ENCODE data around the gene SGF29. TPM values are rescaled to one million over a fixed set of nuclear protein-coding genes. Genes with fewer than 3 reads are reported as not detected.
"Not testable (repeated sequence)": the region's sequence is repeated elsewhere in the genome, so short reads cannot be mapped to it uniquely, and the experiment has no call there.

SGF29 gene
- total and polyA plus RNA-seq, 12 donors = 18.4 to 118 (median 29.9) TPM

GRCh38 chr16:28590384-28591340 lies 36.9 kb downstream of the SGF29 start:
- TF ChIP-seq CTCF (IDR thresholded peaks at IDR 0.05) (no peak), POLR2A (IDR thresholded peaks at IDR 0.05) (no peak)
- H3K36me3 ChIP-seq (replicated peaks in 1 of 2) = peaks cover 0 to 35% of the 10 kb centered on the region in 2 donors
- no peak overlapping the region for H3K27ac ChIP-seq
- H3K4me1 ChIP-seq (replicated peaks in 1 of 2) = no peaks in the 10 kb centered on the region
- DNase-seq = no peak
- WGBS, 4 donors = 92 to 96% (median 95%) methylated on average over 7 to 22 of the region's 22 CpGs
- H3K9me3 ChIP-seq (replicated peaks in 1 of 3) = no peaks in the 10 kb centered on the region
- no peak overlapping the region for H3K4me3 ChIP-seq
- intact Hi-C loops (cut with DNase I) = no loop called here
- no peaks in the 10 kb centered on the region for H3K27me3 ChIP-seq

- no peaks in the 10 kb centered on the region for H3K9me3 ChIP-seq (replicated peaks in 1 of 3)
- 83 to 92% (median 89%) methylated on average over 4 to 6 of the region's 6 CpGs for WGBS, 4 donors
Measured at GRCh38 chr16:28591355-28591754, 37.6 kb downstream of the SGF29 start.

GRCh38 chr16:28592511-28592910 lies 38.8 kb downstream of the SGF29 start:
- DNase-seq = no peak
- Histone ChIP-seq H3K27me3 (no peaks in the 10 kb centered on the region), H3K27ac (no peak overlapping the region), H3K36me3 (replicated peaks in 1 of 2) (peaks cover 0 to 28% of the 10 kb centered on the region in 2 donors), H3K9me3 (replicated peaks in 1 of 3) (no peaks in the 10 kb centered on the region), H3K4me3 (no peak overlapping the region), H3K4me1 (replicated peaks in 1 of 2) (peaks cover 3 to 4% of the 10 kb centered on the region in 2 donors)
- 84 to 100% (median 91%) methylated on average over 2 to 5 of the region's 5 CpGs for WGBS, 4 donors
- TF ChIP-seq POLR2A (IDR thresholded peaks at IDR 0.05) (no peak), CTCF (IDR thresholded peaks at IDR 0.05) (no peak)
- intact Hi-C loops (cut with DNase I) = no loop called here

More at GRCh38 chr16:28591355-28591754, 37.6 kb downstream of the SGF29 start:
- peaks cover 0 to 34% of the 10 kb centered on the region in 2 donors for H3K36me3 ChIP-seq (replicated peaks in 1 of 2)
- H3K27ac ChIP-seq = no peak overlapping the region
- no peak for DNase-seq
- TF ChIP-seq CTCF (IDR thresholded peaks at IDR 0.05) (no peak), POLR2A (IDR thresholded peaks at IDR 0.05) (no peak)
- intact Hi-C loops (cut with DNase I) = no loop called here
- no peaks in the 10 kb centered on the region for H3K4me1 ChIP-seq (replicated peaks in 1 of 2)
- H3K27me3 ChIP-seq = no peaks in the 10 kb centered on the region
- H3K4me3 ChIP-seq = no peak overlapping the region

- peaks cover 3 to 4% of the 10 kb centered on the region in 2 donors for H3K4me1 ChIP-seq (replicated peaks in 1 of 2)
- DNase-seq = no peak
- peaks cover 0 to 28% of the 10 kb centered on the region in 2 donors for H3K36me3 ChIP-seq (replicated peaks in 1 of 2)
- no peaks in the 10 kb centered on the region for H3K27me3 ChIP-seq
- no peak overlapping the region for H3K27ac ChIP-seq
- intact Hi-C loops (cut with DNase I) = no loop called here
- no peak overlapping the region for H3K4me3 ChIP-seq
- WGBS, 4 donors = 86 to 96% (median 88%) methylated on average over 10 to 13 of the region's 13 CpGs
- TF ChIP-seq POLR2A (IDR thresholded peaks at IDR 0.05) (no peak), CTCF (IDR thresholded peaks at IDR 0.05) (no peak)
- no peaks in the 10 kb centered on the region for H3K9me3 ChIP-seq (replicated peaks in 1 of 3)
Measured at GRCh38 chr16:28592979-28593553, 39.3 kb downstream of the SGF29 start.

GRCh38 chr16:28595451-28595850 lies 41.7 kb downstream of the SGF29 start:
- intact Hi-C loops (cut with DNase I) = not testable (repeated sequence)

More at GRCh38 chr16:28595451-28595850, 41.7 kb downstream of the SGF29 start:
- not testable (repeated sequence) for H3K27me3 ChIP-seq; H3K4me1 ChIP-seq (replicated peaks in 1 of 2); H3K36me3 ChIP-seq (replicated peaks in 1 of 2); DNase-seq; H3K9me3 ChIP-seq (replicated peaks in 1 of 3); H3K4me3 ChIP-seq; H3K27ac ChIP-seq
- 87 to 98% (median 91%) methylated on average over 4 to 6 of the region's 6 CpGs; no CpG with 5 or more reads in 1 of the 4 donors for WGBS, 4 donors
